HL-60 (cell line): ENCODE measurements around the gene MPEG1.

ENCODE experiments used
- CTCF ChIP-seq: IDR thresholded peaks from one replicate; pipeline ENCODE4 v1.5.1; 2011; ENCODE audit warnings: low read length, control low read depth, inconsistent platforms; ENCODE audit not compliant: insufficient read depth
- GABPA ChIP-seq: IDR thresholded peaks from 2 replicates; pipeline ENCODE4 v1.6.1; 2012; ENCODE audit warnings: low read depth
- POLR2AphosphoS5 ChIP-seq: IDR thresholded peaks from 2 replicates; pipeline ENCODE4 v1.6.1; 2012; ENCODE audit warnings: low read depth
- TF ChIP-seq, protein P1 (sequence below): IDR thresholded peaks from 2 replicates; pipeline ENCODE4 v1.6.1; 2012; ENCODE audit warnings: low read depth; ENCODE audit not compliant: insufficient replicate concordance

DNA sequence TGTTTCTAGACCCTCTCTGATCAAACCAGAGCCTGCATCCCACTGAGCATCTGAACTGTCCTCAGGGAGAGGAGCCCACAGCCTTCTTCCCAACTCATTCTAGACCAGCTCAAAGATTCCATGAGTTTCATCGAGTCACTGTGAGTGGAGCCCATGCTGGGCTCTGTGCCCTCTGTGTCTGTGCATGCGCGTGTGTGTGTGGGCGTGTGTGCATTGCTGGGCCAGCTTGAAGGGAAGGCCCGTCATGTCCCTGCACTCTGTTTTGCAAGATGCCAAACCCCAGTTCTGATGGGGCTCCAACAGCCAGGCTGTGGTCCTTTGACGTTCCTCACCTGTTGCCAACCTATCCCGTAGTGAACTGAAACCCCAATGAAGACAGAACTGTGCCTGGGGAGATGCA lies 7.1 kb downstream of the MPEG1 start:
- TF ChIP-seq, protein P1, sequence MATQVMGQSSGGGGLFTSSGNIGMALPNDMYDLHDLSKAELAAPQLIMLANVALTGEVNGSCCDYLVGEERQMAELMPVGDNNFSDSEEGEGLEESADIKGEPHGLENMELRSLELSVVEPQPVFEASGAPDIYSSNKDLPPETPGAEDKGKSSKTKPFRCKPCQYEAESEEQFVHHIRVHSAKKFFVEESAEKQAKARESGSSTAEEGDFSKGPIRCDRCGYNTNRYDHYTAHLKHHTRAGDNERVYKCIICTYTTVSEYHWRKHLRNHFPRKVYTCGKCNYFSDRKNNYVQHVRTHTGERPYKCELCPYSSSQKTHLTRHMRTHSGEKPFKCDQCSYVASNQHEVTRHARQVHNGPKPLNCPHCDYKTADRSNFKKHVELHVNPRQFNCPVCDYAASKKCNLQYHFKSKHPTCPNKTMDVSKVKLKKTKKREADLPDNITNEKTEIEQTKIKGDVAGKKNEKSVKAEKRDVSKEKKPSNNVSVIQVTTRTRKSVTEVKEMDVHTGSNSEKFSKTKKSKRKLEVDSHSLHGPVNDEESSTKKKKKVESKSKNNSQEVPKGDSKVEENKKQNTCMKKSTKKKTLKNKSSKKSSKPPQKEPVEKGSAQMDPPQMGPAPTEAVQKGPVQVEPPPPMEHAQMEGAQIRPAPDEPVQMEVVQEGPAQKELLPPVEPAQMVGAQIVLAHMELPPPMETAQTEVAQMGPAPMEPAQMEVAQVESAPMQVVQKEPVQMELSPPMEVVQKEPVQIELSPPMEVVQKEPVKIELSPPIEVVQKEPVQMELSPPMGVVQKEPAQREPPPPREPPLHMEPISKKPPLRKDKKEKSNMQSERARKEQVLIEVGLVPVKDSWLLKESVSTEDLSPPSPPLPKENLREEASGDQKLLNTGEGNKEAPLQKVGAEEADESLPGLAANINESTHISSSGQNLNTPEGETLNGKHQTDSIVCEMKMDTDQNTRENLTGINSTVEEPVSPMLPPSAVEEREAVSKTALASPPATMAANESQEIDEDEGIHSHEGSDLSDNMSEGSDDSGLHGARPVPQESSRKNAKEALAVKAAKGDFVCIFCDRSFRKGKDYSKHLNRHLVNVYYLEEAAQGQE = no peak
- no peak for TF ChIP-seq CTCF
- TF ChIP-seq GABPA = no peak
- no peak for TF ChIP-seq POLR2AphosphoS5
